GM10266 (cell line): Measurements from ENCODE around the gene IP6K3.

Experiments
- DNase-seq: peaks from one replicate; pipeline ENCODE4 v3.0.0; 2012; ENCODE audit errors: extremely low spot score
- CTCF ChIP-seq: IDR thresholded peaks from 2 replicates; pipeline ENCODE4 v1.5.1; 2012; ENCODE audit warnings: mild to moderate bottlenecking, low read depth; ENCODE audit not compliant: control insufficient read depth, insufficient read depth; ENCODE audit errors: missing control alignments

The IP6K3 gene

GRCh38 chr6:33696548-33697518, 49.9 kb downstream of the IP6K3 start:
- TF ChIP-seq CTCF: no peak
- DNase-seq: no peak

- DNase-seq: no peak
- TF ChIP-seq CTCF: no peak
Observed at GRCh38 chr6:33696076-33696475, 50.6 kb downstream of the IP6K3 start.

- DNase-seq: no peak
- no peak for TF ChIP-seq CTCF
Observed at GRCh38 chr6:33695451-33695887, 51.2 kb downstream of the IP6K3 start.

- DNase-seq: no peak
- no peak for TF ChIP-seq CTCF
Observed at GRCh38 chr6:33694977-33695376, 51.7 kb downstream of the IP6K3 start.

GRCh38 chr6:33694401-33694931, 52.2 kb downstream of the IP6K3 start:
- DNase-seq: no peak
- no peak for TF ChIP-seq CTCF

GRCh38 chr6:33693186-33694105, 53.3 kb downstream of the IP6K3 start:
- TF ChIP-seq CTCF: no peak
- no peak for DNase-seq
